Nephron progenitor cell (in vitro differentiated cells): ENCODE data around the gene MTFMT.

Experiments used
- DNase-seq: peaks from one replicate; pipeline ENCODE4 v3.0.0; 2021
- H3K27ac Mint-ChIP-seq: 2 replicates; pipeline ENCODE4 v1.8.0; 2021; ENCODE audit warnings: mild to moderate bottlenecking, moderate library complexity, mixed read lengths
- H3K27me3 Mint-ChIP-seq: 2 replicates; pipeline ENCODE4 v1.8.0; 2021; ENCODE audit warnings: mild to moderate bottlenecking, low read depth, mixed read lengths; ENCODE audit not compliant: poor library complexity
- H3K36me3 Mint-ChIP-seq: 2 replicates; pipeline ENCODE4 v1.8.0; 2021; ENCODE audit warnings: low read depth, mixed read lengths
- H3K4me1 Mint-ChIP-seq: 2 replicates; pipeline ENCODE4 v1.8.0; 2021; ENCODE audit warnings: mixed read lengths
- H3K4me3 Mint-ChIP-seq: 2 replicates; pipeline ENCODE4 v1.8.0; 2021; ENCODE audit warnings: mild to moderate bottlenecking, moderate library complexity, mixed read lengths
- H3K9me3 Mint-ChIP-seq: 2 replicates; pipeline ENCODE4 v1.8.0; 2021; ENCODE audit warnings: mild to moderate bottlenecking, moderate library complexity, mixed read lengths
- TF ChIP-seq, protein P1 (sequence below): fragments of 200-600 bp; sonication (generic); IDR thresholded peaks from 2 replicates; pipeline ENCODE4 v1.5.0; 2021; ENCODE audit warnings: antibody characterized with exemption

Gene MTFMT

GRCh38 chr15:64981812-64982431, 47.5 kb downstream of the MTFMT start:
- peaks cover 51% of the 10 kb centered on the region for H3K36me3 Mint-ChIP-seq
- peak overlapping the region; percentile 64 for H3K27ac Mint-ChIP-seq
- no peaks in the 10 kb centered on the region for H3K9me3 Mint-ChIP-seq
- peaks cover 38% of the 10 kb centered on the region for H3K4me1 Mint-ChIP-seq
- H3K27me3 Mint-ChIP-seq = no peaks in the 10 kb centered on the region
- no peak for DNase-seq
- TF ChIP-seq, protein P1, sequence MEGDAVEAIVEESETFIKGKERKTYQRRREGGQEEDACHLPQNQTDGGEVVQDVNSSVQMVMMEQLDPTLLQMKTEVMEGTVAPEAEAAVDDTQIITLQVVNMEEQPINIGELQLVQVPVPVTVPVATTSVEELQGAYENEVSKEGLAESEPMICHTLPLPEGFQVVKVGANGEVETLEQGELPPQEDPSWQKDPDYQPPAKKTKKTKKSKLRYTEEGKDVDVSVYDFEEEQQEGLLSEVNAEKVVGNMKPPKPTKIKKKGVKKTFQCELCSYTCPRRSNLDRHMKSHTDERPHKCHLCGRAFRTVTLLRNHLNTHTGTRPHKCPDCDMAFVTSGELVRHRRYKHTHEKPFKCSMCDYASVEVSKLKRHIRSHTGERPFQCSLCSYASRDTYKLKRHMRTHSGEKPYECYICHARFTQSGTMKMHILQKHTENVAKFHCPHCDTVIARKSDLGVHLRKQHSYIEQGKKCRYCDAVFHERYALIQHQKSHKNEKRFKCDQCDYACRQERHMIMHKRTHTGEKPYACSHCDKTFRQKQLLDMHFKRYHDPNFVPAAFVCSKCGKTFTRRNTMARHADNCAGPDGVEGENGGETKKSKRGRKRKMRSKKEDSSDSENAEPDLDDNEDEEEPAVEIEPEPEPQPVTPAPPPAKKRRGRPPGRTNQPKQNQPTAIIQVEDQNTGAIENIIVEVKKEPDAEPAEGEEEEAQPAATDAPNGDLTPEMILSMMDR = no peak
- no peak overlapping the region for H3K4me3 Mint-ChIP-seq

DNA sequence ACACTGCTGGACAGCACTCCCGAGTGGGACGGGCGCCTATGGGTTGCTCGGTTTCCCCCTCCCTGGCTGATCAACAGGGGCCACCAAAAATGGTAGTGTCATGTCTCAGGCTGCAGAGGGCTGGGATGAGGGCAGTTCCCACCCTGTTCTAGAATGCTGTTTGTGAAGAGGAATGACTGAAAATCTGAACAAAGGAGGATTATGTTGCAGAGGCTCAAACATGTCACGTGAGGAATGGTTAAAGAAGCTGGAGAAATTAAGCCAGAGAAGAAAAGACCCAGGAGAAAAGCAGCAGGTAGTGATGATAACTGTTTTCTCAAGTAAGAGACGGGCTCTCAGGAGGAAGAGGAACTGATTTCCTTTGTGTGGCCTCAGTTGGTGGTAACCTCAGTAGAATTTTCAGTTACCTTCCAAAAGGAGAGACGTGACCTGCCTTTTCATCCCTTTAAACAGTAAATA, 50.2 kb downstream of the MTFMT start:
- peak; percentile 5 for DNase-seq
- Mint-ChIP-seq H3K9me3 (no peaks in the 10 kb centered on the region), H3K4me1 (peaks cover 25% of the 10 kb centered on the region), H3K27ac (peak overlapping the region; percentile 96), H3K4me3 (no peak overlapping the region), H3K27me3 (no peaks in the 10 kb centered on the region), H3K36me3 (peaks cover 54% of the 10 kb centered on the region)
- TF ChIP-seq, protein P1 = no peak

- peaks cover 17% of the 10 kb centered on the region for H3K4me1 Mint-ChIP-seq
- peaks cover 69% of the 10 kb centered on the region for H3K36me3 Mint-ChIP-seq
- no peak for DNase-seq
- no peaks in the 10 kb centered on the region for H3K27me3 Mint-ChIP-seq
- no peak overlapping the region for H3K4me3 Mint-ChIP-seq
- H3K27ac Mint-ChIP-seq = no peak overlapping the region
- TF ChIP-seq, protein P1 = no peak
- H3K9me3 Mint-ChIP-seq = no peaks in the 10 kb centered on the region
These were observed 54.0 kb downstream of the MTFMT start for GRCh38 chr15:64975390-64975789.

DNA sequence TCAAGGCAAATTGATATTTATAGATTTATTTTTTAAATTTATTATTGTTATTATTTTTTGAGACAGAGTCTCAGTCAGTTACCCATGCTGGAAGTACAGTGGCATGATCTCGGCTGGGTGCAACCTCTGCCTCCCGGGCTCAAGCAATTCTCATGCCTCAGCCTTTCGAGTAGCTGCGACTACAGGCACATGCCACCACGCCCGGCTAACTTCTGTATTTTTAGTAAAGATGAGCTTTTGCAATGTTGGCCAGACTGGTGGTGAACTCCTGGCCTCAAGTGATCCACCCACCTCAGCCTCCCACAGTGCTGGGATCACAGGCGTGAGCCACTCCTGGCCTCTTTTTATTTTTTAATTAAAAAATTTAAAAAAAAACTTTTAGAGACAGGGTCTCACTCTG, 58.7 kb downstream of the MTFMT start:
- no peaks in the 10 kb centered on the region for H3K9me3 Mint-ChIP-seq
- H3K27ac Mint-ChIP-seq = no peak overlapping the region
- DNase-seq = no peak
- no peak overlapping the region for H3K4me3 Mint-ChIP-seq
- H3K27me3 Mint-ChIP-seq = no peaks in the 10 kb centered on the region
- TF ChIP-seq, protein P1 = no peak
- H3K4me1 Mint-ChIP-seq = no peaks in the 10 kb centered on the region
- peaks cover 66% of the 10 kb centered on the region for H3K36me3 Mint-ChIP-seq

DNA sequence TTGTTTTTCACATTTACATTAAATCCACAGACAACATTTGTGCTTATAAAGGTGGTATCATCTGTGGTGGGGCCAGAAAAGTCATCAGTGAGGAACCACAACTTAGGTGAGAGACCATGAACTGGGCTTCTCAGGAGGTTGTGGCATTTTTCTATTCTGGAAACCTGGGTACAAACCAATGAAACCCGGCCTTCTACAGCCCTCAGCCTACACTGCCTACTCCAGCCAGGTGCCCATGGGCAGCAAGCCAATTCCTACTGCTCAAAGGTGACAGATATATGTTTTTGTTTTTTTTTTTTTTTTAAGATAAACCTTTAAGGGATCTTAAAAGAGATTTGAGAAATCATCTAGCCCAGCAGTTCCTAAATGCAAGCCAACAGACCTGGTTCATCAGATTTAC, 60.0 kb downstream of the MTFMT start:
- Mint-ChIP-seq H3K4me1 (no peaks in the 10 kb centered on the region), H3K36me3 (peaks cover 69% of the 10 kb centered on the region)
- no peak for DNase-seq

DNA sequence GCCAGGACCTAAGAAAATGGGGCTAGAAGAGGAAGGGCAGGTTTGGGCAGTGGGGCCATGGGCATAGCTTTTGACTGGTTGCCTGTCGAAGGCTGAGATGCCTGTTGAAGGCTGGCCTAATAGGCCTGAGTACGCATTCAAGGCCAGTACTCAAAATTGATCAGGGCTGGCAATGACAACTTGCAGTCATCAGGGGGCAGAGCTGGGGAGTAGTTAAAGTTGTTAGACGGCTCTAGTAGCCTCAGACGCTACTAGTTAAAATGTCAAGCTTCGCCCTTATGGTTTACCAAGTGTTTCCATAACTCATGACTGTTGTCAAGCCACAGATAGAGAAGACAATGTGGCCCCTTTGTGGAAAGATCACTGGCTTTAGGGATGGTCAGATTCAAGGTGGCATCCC, 68.4 kb downstream of the MTFMT start:
- TF ChIP-seq, protein P1 = no peak
- H3K9me3 Mint-ChIP-seq = no peaks in the 10 kb centered on the region
- H3K27me3 Mint-ChIP-seq = peaks cover 3% of the 10 kb centered on the region
- no peaks in the 10 kb centered on the region for H3K4me1 Mint-ChIP-seq
- peaks cover 96% of the 10 kb centered on the region for H3K36me3 Mint-ChIP-seq
- DNase-seq = no peak
- H3K4me3 Mint-ChIP-seq = no peak overlapping the region
- peak overlapping the region; percentile 61 for H3K27ac Mint-ChIP-seq

More for the DNA sequence above, 60.0 kb downstream of the MTFMT start:
- TF ChIP-seq, protein P1 = no peak
- Mint-ChIP-seq H3K27ac (no peak overlapping the region), H3K27me3 (no peaks in the 10 kb centered on the region), H3K4me3 (no peak overlapping the region), H3K9me3 (no peaks in the 10 kb centered on the region)
